Measurements from ENCODE around the gene IL9R. TPM values are rescaled to one million over a fixed set of nuclear protein-coding genes. Genes with fewer than 3 reads are reported as not detected.
"Not testable (repeated sequence)": the region's sequence is repeated elsewhere in the genome, so short reads cannot be mapped to it uniquely, and the experiment has no call there.

The IL9R gene
- total RNA-seq, 2 experiments from 2014 or later: 24.2 to 25.2 TPM

- CTCF ChIA-PET; H3K36me3 Mint-ChIP-seq (ENCODE audit: low read depth); H3K9me3 Mint-ChIP-seq; H3K27ac Mint-ChIP-seq; H3K4me3 Mint-ChIP-seq; POLR2A ChIA-PET; H3K27me3 Mint-ChIP-seq; DNase-seq; H3K4me1 Mint-ChIP-seq: not testable (repeated sequence)
Measured at GRCh38 chrX:156024949-156025492, 27.5 kb downstream of the IL9R start.

- CTCF ChIA-PET; H3K36me3 Mint-ChIP-seq (ENCODE audit: low read depth); H3K9me3 Mint-ChIP-seq; DNase-seq; H3K27me3 Mint-ChIP-seq; H3K4me1 Mint-ChIP-seq; H3K27ac Mint-ChIP-seq; H3K4me3 Mint-ChIP-seq; POLR2A ChIA-PET: not testable (repeated sequence)
Measured at GRCh38 chrX:156028653-156029237, 31.2 kb downstream of the IL9R start.

- H3K27ac Mint-ChIP-seq; H3K36me3 Mint-ChIP-seq (ENCODE audit: low read depth); POLR2A ChIA-PET; H3K4me3 Mint-ChIP-seq; DNase-seq; H3K9me3 Mint-ChIP-seq; H3K4me1 Mint-ChIP-seq; H3K27me3 Mint-ChIP-seq; CTCF ChIA-PET: not testable (repeated sequence)
Measured at GRCh38 chrX:156029296-156029695, 31.8 kb downstream of the IL9R start.

GRCh38 chrX:156029707-156030442 lies 32.4 kb downstream of the IL9R start:
- H3K36me3 Mint-ChIP-seq (ENCODE audit: low read depth); H3K4me1 Mint-ChIP-seq; H3K27me3 Mint-ChIP-seq; H3K9me3 Mint-ChIP-seq; H3K4me3 Mint-ChIP-seq; DNase-seq; H3K27ac Mint-ChIP-seq; CTCF ChIA-PET; POLR2A ChIA-PET: not testable (repeated sequence)

- H3K4me1 Mint-ChIP-seq; H3K4me3 Mint-ChIP-seq; H3K9me3 Mint-ChIP-seq; H3K36me3 Mint-ChIP-seq (ENCODE audit: low read depth); H3K27me3 Mint-ChIP-seq; CTCF ChIA-PET; DNase-seq; POLR2A ChIA-PET; H3K27ac Mint-ChIP-seq: not testable (repeated sequence)
Measured at GRCh38 chrX:156030474-156030873, 33.0 kb downstream of the IL9R start.

Other genes starting within 250 kb of the IL9R start
- 10 to 100 TPM; 31.5 to 35.9 TPM for gene VAMP7, start 116.4 kb upstream of the IL9R start, total RNA-seq

All from activated CD4-positive, alpha-beta T cell treated with anti-CD3 and anti-CD28 coated beads, Interleukin-2, amount 10 ng/mL, durations not matched to agents 7 days and 5 days (primary cell).